NCI-H526 (cell line): ENCODE results near the gene INPP5F.

Experiments used
- DNase-seq, 2 experiments: peaks; one replicate each; lab custom pipeline; 2025; lab: John Stamatoyannopoulos, UW

The INPP5F gene

GRCh38 chr10:119817991-119818888, 92.4 kb downstream of the INPP5F start:
- no peak for DNase-seq

DNA sequence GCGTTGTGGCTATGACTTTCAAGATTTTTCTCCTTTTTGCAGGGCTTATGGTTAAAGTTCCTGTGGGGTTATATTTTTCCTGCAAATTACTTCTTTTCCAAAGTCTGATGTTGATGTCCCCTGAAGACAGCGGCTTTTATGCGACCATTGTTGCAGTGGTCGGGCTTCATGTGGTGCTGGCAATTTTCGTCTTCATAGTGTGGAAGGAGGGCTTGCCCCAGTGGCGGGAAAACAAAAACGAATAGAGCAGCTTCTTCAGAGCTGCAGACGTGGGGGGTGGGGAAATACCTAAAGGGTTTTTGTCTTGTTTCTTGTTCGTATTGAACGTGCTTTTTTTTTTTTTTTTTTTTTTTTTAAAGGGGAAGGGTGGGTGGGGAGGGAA, 93.0 kb downstream of the INPP5F start:
- DNase-seq, result no peak

- no peak for DNase-seq
Measured at GRCh38 chr10:119821182-119821581, 95.3 kb downstream of the INPP5F start.

DNA sequence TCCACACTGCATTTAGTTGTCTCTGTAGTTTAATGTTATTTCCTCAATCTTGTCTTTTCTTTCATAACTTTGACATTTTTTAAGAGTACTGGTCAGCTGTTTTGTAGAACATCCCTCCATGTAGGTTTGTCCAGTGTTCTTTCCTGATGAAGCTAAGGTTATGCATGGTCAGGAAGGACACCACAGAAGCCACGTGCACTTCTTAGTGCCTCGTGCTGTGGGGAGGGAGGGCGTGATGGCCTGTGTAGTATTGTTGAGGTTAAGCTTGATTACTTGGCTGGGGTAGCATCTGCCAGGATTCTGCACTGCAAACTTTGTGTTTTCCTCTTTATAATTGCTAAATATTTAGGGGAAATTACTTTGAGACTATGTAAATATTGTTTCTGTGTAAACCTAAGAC, 98.4 kb downstream of the INPP5F start:
- no peak for DNase-seq

- DNase-seq, result no peak
Measured at GRCh38 chr10:119826771-119827170, 100.9 kb downstream of the INPP5F start.

- DNase-seq, result no peak
Measured at GRCh38 chr10:119827430-119827829, 101.6 kb downstream of the INPP5F start.

DNA sequence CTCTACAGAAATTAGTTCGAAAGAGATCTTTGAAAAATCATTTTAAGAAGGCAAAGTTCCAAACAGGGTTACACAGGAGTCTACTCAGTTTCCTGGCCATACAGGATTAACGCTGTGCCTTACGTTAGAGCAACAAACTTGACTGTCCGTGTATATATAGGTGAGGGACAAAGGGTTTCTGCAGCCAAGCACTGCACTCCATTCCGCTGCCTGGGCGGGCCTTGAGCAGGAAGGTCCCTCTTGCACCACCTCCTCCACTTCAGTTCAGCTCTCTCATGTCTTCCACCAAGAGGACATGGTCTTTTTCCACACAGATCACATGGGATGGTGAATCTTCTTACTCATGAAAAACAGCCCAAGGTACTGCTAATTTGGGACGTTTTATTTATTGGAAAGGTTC, 103.6 kb downstream of the INPP5F start:
- DNase-seq, result no peak

DNA sequence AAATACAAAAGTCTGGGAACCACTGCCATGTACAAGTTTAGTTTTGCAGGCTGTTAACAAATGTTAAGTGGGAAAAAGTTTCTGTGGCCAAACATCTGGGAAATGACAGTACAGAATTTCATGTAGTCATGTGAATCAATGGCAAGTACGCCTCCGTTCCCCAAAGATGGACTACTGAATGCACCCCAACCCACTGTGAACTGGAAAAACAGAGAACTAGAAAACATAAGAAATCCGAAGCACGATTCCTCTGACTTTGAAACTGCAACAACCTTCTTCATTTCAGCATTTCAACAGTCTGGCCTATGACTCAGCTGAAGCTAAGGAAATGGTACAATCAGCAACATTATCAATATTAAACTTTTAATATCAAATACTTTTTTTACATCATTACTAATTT, 105.0 kb downstream of the INPP5F start:
- DNase-seq, result no peak

DNA sequence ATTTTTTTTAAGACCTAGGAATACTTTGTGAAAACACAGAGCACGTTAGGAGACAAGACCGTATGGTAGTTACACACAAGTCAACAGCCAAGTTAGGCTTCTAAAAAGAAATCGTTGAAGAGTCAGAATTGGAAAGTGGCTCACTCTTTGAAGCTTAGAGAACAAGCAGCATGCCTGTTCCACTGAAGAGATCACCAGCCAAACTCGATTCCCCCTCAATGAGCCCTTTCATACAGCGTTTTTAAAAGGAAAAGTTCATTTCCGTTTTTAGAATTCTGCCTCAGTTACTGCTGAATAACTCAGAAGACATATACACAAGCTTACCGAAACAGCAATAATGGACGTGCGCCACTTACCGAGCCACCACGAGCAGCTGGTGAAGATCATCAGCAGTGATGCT, 105.8 kb downstream of the INPP5F start:
- DNase-seq, result no peak

DNA sequence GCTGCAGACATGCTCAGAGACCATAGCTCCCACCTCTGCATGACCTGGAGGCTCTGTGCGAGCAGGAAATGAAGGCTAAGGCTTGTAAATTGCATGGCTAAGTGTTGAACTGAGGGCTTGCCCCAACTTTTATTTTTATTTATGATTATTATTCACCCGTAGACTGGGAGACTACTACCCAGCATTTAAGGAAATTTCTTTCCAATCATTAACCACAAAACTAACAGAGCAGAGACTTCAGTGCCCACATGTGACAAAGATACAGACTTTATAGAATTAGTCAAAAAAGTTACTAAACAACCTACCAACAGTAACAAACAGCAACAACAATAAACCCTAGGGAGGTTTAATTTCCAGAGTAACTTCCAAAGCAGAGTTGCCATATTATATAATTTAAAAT, 107.1 kb downstream of the INPP5F start:
- no peak for DNase-seq

DNA sequence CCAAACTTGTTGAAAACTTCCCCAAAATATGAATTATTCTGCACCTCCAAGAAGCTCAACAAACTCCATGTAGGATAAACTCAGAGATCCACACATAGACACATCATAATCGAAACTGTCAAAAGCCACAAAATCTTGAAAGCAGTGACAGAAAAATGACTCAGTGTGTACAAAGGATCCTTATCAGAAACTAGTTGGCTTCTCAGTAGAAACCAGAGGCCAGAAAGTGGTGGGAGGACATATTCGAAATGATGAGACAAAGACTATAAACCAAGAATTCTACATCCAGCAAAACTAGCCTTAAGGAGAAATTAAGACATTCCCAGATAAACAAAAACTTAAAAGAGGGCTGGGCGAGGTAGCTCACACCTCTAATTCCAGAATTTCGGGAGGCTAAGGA, 108.3 kb downstream of the INPP5F start:
- DNase-seq, result no peak

GRCh38 chr10:119845656-119846055, 119.8 kb downstream of the INPP5F start:
- DNase-seq, result no peak

DNA sequence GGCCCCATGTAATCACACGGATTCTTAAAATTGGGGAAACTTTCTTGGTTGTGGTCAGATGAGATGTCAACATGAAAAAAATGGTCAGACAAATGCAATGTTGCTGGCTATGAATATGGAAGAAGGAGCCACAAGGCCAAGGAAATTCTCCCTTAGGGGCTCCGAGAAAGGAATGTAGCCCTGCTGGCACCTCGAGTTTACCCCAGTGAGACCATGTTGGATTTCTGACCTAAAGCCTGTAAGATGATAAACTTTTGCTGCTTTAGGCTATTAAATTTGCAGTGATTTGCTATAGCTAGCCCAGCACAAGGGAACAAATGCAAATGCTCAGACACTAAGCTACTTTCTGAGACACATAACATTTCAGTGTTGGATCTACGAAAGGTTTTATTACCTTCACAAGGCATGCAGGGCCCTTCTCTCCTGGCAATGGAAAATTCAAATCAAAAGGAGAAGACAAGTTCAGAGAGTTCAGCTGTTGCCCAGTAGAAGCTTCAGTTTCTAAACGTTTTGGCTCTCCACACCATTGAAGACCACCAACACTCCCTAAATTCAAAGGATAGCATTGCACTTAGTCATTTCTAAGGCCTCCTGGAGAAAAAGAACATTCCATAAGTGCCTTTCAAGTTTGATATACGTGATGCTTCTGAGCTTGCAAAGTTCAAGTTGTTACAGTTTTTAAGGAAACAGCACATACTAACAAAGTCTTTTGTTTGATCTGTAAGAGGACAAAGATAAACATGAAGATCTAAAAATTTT, 123.4 kb downstream of the INPP5F start:
- no peak for DNase-seq

DNA sequence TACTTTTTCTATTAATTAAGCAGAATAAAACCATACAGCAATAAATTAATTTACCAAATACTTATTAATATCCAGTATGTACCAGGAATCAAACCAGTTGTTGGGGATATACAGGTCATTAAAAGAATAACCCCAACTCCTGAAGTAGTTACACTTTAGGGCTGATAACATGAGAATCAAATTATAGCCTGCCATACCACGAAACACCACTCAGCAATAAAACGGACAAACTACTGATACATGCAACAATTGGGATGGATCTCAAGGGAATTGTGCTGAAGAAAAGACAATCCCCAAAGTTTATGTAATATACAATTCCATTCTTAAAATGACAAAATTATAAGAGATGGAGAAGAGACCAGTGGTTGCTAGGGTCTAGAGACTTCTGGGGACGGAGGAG, 124.1 kb downstream of the INPP5F start:
- DNase-seq, result no peak

- DNase-seq, result no peak
Measured at GRCh38 chr10:119852277-119852676, 126.4 kb downstream of the INPP5F start.

GRCh38 chr10:119852822-119853221, 127.0 kb downstream of the INPP5F start:
- DNase-seq, result no peak

DNA sequence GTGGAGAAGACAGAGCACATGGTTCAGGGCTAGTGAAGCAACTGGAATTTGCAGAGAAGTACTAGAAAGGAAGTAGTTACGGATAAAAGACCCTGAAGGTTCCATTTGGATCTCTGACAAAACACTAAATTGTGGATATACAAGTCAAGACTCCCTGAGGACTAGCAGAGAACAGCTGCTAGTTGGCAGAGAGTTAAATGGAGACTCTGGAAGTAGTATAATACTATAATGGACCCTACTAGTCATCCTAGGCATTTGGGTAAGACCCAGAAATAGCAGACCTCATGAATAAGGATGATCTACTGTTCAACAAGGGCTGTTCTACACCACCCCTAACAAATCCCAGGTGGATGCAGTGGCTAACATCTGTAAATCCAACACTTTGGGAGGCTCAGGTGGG, 127.7 kb downstream of the INPP5F start:
- DNase-seq, result no peak

GRCh38 chr10:119858063-119858462, 132.2 kb downstream of the INPP5F start:
- no peak for DNase-seq

DNA sequence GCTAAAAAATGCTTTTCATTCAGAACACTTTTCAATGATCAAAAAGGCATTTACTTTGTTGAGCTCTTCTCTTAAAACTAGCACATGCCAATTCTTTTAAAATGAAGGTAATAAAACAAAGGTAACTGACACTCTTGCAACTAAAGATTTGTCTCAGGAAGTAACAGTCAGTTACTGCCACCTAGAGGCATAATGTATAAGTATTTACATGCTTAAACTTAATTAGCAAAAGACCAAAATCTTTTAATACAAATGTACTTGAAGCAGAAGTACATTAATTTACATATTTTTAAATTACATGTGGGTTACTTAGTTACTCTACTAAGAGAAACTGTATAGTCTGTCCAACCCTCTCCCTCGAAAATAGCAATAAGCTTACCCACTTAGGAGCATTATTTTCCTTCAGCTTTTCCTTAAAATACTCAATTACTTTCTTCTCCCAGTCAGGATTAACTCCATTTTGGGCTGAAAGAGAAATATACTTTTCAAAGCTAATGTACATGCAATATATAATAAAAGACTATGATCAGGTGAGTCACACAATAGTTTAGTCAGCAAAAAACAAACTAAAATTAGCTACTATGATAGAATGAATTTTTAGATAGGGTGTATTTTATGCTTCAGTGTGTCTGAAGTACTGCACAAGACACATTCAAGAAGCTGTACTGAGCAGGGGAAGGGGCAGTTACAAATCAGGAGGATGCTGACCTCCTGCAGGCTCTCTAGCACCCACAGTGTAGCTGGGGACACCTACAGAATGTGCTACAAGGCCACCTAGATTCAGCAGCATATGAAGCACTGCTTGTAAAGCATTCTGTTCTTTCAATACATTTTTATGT, 133.8 kb downstream of the INPP5F start:
- DNase-seq, result peak; percentile 14 to 41

- peak in 1 of 2 experiments; percentile 26 for DNase-seq
Measured at GRCh38 chr10:119860866-119861607, 135.2 kb downstream of the INPP5F start.

DNA sequence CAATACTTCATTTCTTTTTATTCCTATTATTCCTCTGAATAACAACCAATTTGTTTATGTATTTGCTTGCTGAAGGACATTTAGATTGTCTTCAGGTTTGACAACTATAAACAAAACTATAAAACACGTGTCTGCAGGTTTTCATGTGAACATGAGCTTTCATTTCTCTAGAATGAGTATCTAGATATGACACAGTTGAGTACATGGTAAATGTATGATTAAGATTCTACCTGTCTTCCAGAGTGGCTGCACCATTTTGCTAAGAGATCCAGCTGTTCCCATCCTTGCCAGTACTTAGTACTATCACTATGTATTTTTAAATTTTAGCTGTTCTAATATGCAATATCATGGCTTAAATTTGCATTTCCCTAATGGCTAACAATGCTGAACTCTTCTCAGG, 136.7 kb downstream of the INPP5F start:
- no peak for DNase-seq
